Adipocyte (in vitro differentiated cells): ENCODE results near the gene SCNN1A.

Experiments
- DNase-seq: peaks from one replicate; pipeline ENCODE4 v3.0.0-alpha.2; 2015; ENCODE audit warnings: low read depth
- H3K27me3 ChIP-seq: replicated peaks from 2 replicates; pipeline ENCODE4 v1.7.0; 2013; ENCODE audit warnings: mild to moderate bottlenecking, low read length, moderate library complexity; ENCODE audit not compliant: control insufficient read depth, insufficient read depth
- H3K36me3 ChIP-seq: 2 replicates; pipeline ENCODE4 v1.7.0; 2013; ENCODE audit warnings: low read length, mild to moderate bottlenecking, moderate library complexity; ENCODE audit not compliant: control insufficient read depth, insufficient read depth, severe bottlenecking
- H3K4me1 ChIP-seq: 2 replicates; pipeline ENCODE4 v1.7.0; 2013; ENCODE audit warnings: mild to moderate bottlenecking, low read length, moderate library complexity; ENCODE audit not compliant: control insufficient read depth, insufficient read depth
- H3K4me3 ChIP-seq: 2 replicates; pipeline ENCODE4 v1.7.0; 2013; ENCODE audit warnings: mild to moderate bottlenecking, low read length, moderate library complexity
- H3K9ac ChIP-seq: 2 replicates; pipeline ENCODE4 v1.7.0; 2013; ENCODE audit warnings: mild to moderate bottlenecking, low read length, moderate library complexity
- H3K9me3 ChIP-seq: 2 replicates; pipeline ENCODE4 v1.7.0; 2013; ENCODE audit warnings: mild to moderate bottlenecking, low read length, moderate library complexity; ENCODE audit not compliant: control insufficient read depth

The SCNN1A gene

DNA sequence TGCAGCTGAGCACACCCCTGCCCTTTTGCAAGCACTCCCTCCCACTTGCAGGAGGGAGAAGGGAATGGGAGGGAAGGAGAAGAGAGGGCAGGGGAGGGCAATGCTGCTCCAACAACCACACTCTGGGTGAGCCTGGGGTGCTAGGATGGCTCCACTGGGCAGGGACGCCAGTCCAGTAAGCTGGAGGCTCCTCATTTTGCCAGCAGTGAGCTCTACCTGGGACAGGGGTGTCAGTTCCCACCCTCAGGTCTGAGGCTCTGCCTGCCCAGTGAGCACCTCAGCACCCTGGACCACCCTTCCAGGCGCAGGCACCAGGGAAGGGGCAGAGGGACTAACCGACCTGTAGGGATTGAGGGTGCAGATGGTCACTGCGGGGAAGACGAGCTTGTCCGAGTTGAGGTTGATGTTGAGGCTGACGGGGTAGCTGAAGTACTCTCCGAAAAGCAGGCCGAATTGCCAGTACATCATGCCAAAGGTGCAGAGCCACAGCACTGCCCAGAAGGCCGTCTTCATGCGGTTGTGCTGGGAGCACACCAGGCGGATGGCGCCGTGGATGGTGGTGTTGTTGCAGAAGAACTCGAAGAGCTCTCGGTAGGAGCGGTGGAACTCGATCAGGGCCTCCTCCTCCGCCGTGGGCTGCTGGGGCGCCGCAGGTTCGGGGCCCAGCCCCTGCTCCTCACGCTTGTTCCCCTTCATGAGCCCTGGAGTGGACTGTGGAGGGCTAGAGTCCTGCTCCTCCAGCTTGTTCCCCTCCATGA, 1.2 kb downstream of the SCNN1A start:
- Histone ChIP-seq H3K9me3 (no peaks in the 10 kb centered on the region), H3K4me3 (no peak overlapping the region), H3K9ac (no peak overlapping the region), H3K27me3 (no peaks in the 10 kb centered on the region), H3K4me1 (peaks cover 67% of the 10 kb centered on the region), H3K36me3 (no peaks in the 10 kb centered on the region)
- no peak for DNase-seq

DNA sequence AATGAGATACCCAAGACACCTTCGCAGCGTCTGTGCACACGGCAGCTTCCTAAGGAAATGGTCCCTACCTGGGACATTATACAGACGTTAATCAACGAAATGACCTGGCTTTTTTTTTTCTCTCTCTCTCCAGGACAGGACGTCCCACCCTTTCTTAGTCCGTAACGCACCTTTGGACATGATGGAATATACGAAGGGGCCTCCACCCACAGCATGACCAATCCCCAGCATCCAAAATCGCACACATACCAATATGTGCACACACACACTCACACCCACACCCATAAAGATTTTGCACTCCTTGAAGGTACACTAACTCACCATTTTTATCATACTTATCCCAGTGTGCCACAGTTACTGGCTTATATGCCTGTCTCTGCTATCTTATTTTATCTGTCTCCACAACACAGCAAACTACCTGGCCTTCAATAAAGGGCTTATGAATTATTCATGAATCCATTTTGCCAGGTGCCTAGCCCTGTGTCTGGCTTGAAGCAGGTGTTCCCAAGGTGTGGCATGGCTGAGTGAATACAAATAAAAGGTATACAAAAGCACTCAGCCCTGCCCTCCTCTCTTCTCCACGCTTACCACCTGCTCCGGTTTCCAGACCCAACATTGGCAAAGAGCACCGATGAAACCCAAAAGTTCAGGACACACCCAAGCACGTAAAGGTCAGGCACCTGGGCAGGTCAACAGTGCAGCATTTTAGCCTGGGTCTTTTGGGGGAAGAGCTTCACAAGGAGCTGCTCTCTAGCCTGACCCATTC, 2.2 kb downstream of the SCNN1A start:
- Histone ChIP-seq H3K27me3 (no peaks in the 10 kb centered on the region), H3K36me3 (no peaks in the 10 kb centered on the region), H3K9ac (peak overlapping the region; percentile 92), H3K9me3 (no peaks in the 10 kb centered on the region), H3K4me3 (no peak overlapping the region), H3K4me1 (peaks cover 67% of the 10 kb centered on the region)
- no peak for DNase-seq

DNA sequence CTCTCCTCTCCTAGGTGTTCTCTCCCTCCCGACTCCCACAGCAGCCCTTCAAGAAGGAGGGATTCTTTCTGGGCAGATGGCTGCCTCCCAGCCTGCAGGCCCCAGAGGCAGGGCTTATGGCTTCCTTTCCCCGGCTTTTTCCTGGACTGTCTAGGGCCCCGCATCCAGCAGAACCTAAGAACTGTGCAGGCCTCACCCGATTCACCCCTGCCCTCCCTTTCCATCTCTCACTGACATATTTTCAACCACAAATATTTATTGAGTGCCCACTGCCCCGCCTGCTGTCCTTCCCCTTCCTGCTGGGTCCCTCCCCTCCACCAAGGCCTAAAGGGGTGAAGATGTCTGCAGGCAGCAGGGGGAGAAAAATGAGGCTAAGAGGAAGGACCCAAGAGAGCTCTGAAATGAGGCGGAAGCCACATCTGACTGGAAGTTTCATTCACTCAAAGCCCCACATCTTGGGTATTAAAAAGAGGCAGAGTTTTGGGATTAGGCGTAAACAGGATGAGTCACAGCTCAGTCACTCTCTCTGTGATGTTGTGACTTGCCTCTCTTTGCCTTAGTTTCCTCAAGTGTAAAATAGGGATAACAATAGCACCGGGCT, 2.9 kb downstream of the SCNN1A start:
- Histone ChIP-seq H3K4me3 (peak overlapping the region; percentile 42), H3K27me3 (no peaks in the 10 kb centered on the region), H3K9me3 (no peaks in the 10 kb centered on the region), H3K4me1 (peaks cover 63% of the 10 kb centered on the region), H3K9ac (peak overlapping the region; percentile 92), H3K36me3 (no peaks in the 10 kb centered on the region)
- peak; percentile 80 for DNase-seq

DNA sequence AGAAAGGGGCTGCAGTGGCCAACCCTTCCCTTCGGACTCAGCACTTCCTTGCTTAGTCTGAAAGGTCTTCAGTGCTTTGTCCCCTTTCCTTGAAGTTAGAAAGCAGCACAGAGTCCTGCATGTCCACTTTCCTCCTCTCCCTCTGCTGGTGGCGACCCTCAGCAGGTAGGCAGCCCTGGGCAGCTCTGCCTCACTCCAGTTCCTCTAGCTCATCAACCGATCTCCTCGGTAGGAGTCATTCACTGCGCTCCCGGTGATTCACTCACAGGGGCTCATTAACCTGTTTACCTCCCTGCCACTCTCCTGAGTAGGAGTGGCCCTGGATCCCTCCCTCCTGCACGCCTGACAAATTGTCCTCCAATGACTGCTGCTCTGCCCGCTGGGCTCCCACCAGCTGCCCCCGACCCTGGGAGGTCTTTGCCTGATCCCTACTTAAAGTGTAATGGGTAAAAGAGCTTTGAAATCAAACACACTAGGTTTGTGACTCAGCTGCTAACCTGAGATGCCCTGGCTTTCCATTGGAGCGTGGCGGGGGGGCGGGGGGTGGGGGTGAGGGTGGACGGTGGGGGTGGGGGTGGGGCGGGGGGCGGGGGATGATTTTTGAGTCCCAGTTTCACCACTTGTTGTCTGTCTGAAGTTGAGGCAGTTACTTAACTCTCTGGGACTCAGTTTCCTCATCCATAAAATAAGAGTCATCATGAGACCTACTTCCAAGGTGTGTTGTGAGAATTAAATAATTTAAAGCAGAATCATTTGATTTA, 4.2 kb downstream of the SCNN1A start:
- no peak for DNase-seq
- H3K9ac ChIP-seq, result peak overlapping the region; percentile 92
- H3K9me3 ChIP-seq, result no peaks in the 10 kb centered on the region
- H3K4me3 ChIP-seq, result no peak overlapping the region
- no peaks in the 10 kb centered on the region for H3K27me3 ChIP-seq
- no peaks in the 10 kb centered on the region for H3K36me3 ChIP-seq
- peaks cover 50% of the 10 kb centered on the region for H3K4me1 ChIP-seq

DNA sequence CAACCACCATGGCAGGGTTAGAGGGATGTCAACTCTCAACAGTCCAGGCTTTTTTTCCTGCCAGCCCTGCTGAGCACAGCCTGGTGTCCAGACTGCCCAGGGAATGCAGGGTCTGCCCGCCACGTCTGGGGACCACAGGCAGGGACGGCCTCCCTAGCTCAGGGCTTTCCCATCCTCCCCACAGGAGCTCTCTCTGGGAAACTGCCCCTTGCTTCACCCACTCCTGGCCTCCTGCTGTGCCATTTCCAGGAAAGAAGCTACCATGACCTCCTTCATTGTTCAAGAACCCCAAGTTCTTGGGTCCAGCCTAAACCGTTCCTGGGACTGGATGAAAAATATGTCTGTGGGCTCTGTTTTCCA, 4.8 kb downstream of the SCNN1A start:
- Histone ChIP-seq H3K27me3 (no peaks in the 10 kb centered on the region), H3K36me3 (no peaks in the 10 kb centered on the region), H3K9ac (peak overlapping the region; percentile 45), H3K4me3 (no peak overlapping the region), H3K9me3 (no peaks in the 10 kb centered on the region), H3K4me1 (peaks cover 44% of the 10 kb centered on the region)
- DNase-seq, result no peak

DNA sequence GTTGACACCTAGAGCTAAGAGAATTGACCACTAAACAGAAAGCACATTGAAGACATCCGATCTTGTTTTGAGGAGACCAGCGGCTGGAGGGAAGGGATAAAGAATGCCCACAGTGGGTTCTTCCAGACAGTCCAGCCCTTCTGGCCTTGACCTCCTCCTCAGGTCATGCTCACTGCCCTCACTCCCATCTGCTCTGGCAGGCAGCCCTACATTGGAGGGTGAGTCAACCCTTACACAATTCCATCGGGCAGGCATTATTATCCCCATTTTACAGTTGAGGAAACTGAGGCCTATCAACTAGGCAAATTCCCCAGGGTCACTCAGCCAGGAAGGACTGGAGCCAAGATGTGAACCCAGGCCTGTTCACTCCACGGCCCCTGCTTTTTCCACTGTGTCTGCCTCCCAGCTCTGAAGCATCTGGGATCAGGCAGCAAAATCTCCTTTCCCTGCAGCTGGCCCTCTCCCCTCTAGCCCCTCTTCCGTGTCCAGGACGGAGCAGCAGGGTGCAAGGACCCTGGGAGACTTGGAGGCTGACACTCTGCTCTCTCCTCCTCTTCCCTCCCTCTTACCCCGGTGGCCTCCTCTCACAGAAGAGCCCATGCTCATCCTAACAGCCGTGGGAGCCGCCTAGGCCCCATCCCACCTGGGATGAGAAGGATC, 5.3 kb downstream of the SCNN1A start:
- Histone ChIP-seq H3K36me3 (no peaks in the 10 kb centered on the region), H3K9me3 (no peaks in the 10 kb centered on the region), H3K27me3 (no peaks in the 10 kb centered on the region), H3K4me1 (peaks cover 39% of the 10 kb centered on the region), H3K4me3 (no peak overlapping the region), H3K9ac (no peak overlapping the region)
- no peak for DNase-seq

DNA sequence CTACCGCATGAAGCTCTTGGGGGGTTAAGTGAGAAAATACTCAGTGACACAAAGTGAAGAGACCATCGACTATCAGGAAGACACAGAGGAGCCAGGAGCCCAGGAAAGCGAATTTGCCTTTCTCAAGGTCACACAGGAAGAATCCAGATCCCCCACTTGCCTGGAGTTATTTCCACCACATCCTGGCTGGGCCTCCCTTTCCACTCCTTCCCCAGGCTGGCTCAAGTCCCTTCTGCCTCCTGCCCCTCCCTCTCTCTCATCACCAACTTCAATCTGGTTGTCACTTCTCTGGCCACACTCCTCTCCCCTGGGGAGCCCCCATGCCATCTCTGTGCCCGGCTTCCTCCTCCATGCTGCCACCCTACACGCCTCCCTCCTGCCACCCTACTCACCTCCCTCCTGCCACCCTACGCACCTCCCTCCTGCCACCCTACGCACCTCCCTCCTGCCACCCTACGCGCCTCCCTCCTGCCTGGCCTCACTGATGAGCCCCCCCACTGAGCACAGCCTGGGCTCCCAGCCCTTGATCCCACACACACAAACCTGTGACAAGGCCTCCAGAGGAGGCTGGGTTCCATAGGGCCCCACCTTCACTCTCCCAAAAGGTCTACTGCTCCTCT, 6.3 kb downstream of the SCNN1A start:
- Histone ChIP-seq H3K9me3 (no peaks in the 10 kb centered on the region), H3K27me3 (no peaks in the 10 kb centered on the region), H3K36me3 (no peaks in the 10 kb centered on the region), H3K4me1 (peaks cover 42% of the 10 kb centered on the region), H3K9ac (no peak overlapping the region), H3K4me3 (no peak overlapping the region)
- DNase-seq, result no peak

DNA sequence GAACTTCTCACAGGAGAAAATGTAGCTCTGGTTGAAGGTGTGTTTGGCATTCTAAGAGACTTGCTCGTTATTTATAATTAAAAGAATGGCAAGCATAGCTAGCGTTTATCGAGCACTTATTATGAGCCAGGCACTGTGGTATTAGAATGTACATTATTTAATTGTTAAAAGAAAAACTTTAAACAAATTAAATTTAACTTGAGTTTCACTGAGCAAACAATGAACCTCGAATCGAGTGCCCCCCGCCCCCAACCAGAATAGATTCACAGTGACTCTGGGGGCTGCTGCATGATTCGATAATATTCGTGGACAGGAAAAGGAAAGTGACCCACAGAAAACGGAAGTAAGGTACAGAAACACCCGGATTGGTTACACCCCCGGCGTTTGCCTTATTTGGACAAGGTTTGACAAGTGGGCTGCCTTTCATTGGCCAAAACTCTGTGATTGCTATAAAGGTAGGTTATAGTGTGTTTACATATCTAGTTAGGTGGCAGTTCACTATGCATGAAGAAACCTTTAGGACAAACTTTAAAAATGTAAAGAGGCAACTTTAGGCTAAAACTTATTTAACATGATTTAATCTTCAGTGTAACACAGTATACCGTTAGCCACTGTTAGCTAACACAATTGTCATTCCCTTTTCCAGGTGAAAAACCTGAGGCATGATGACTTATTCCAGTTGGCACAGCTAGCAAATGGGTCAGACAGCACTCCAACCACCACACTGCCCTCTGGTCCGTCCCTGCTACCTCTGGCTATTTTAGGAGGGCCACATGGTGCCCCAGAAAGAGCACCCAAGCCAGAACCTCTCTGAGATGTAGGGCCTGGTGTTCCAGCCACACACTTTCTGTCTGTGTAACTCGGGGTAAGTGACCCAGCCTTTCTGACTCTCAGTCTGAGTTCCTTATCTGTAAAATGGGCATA, 7.1 kb downstream of the SCNN1A start:
- H3K9ac ChIP-seq, result no peak overlapping the region
- peaks cover 37% of the 10 kb centered on the region for H3K4me1 ChIP-seq
- no peaks in the 10 kb centered on the region for H3K9me3 ChIP-seq
- no peak for DNase-seq
- H3K4me3 ChIP-seq, result no peak overlapping the region
- H3K27me3 ChIP-seq, result no peaks in the 10 kb centered on the region
- H3K36me3 ChIP-seq, result no peaks in the 10 kb centered on the region

DNA sequence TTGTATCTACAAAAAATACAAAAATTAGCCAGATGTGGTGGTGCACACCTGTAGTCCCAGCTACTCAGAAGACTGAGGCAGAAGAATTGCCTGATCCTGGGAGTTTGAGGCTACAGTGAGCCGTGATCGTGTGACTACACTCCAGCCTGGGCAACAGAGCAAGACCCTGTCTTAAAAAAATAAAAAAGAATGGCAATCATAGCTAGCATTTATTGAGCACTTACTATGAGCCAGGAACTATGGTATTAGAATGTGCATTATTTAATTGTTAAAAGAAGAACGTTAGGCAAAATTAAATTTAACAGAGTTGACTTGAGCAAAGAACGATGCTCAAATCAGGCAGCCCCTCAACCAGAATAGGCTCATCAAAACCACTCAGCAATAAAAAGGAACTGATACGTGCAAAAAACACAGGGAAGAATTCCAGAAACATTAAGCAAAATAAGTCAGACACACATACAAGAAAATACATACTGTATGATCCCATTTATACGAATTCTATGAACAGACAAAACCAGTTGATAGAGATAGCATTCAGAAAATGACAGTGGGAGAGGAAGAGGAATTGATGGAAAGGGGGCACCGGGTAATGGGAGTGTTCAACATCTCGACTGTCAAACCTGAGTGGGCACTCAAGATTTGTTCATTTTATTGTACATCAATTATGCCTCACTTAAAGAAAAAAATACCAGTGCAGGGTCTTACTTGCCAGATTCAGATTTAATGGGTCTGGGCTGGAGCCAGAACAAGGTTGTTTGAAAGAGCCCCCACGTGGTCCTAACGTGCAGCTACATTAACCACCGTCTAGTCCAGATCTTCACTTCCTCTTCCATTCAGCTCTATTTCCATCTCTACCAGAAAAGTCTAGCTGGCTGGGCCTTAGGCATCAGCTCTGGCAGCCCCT, 8.0 kb downstream of the SCNN1A start:
- H3K36me3 ChIP-seq, result no peaks in the 10 kb centered on the region
- no peak overlapping the region for H3K9ac ChIP-seq
- no peaks in the 10 kb centered on the region for H3K27me3 ChIP-seq
- H3K9me3 ChIP-seq, result no peaks in the 10 kb centered on the region
- H3K4me3 ChIP-seq, result no peak overlapping the region
- no peak for DNase-seq
- H3K4me1 ChIP-seq, result peaks cover 30% of the 10 kb centered on the region
